GM18951 (cell line): Measurements from ENCODE around the gene TUBB2B.

Experiments
- POLR2A ChIP-seq: IDR thresholded peaks from 4 replicates; pipeline ENCODE4 v1.6.1; 2011; ENCODE audit warnings: mild to moderate bottlenecking; ENCODE audit not compliant: insufficient read length, insufficient read depth; ENCODE audit errors: extremely low read depth
- in situ Hi-C: fragments of 300-500 bp; cut with MboI; formaldehyde crosslinking; loops from one replicate; pipeline ENCODE4 v1.12.0; 2022; ENCODE audit warnings: low sequenced_read_pairs, mixed read lengths, inconsistent platforms; ENCODE audit not compliant: unreplicated experiment

The TUBB2B gene

GRCh38 chr6:3237761-3238662 is 10.6 kb upstream of the TUBB2B start:
- in situ Hi-C loops, result no loop called here
- no peak for TF ChIP-seq POLR2A

GRCh38 chr6:3236005-3236404 is 8.6 kb upstream of the TUBB2B start:
- in situ Hi-C loops, result no loop called here
- TF ChIP-seq POLR2A, result no peak

- no peak for TF ChIP-seq POLR2A
- in situ Hi-C loops, result no loop called here
These were observed 8.0 kb upstream of the TUBB2B start for GRCh38 chr6:3235486-3235885.

- in situ Hi-C loops, result no loop called here
- TF ChIP-seq POLR2A, result no peak
These were observed 6.5 kb upstream of the TUBB2B start for GRCh38 chr6:3233904-3234303.

DNA sequence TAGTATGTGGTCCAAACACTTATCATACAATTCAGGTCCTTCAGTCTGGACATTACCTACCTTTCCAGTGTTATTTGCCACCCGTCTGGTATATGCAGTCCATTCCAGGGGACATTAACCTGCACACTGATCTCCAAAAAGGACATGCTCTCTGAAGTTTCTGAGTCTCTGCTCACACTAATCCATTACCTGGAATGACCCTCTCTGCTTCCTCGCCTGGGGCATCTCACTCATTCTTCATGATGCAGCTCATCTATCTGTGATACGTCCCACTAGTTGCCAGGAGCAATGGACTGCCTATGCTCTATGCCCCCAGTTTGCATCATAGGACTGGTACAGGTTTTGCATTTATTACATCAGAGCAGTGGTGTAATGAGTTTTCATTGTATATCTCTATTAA is 5.9 kb upstream of the TUBB2B start:
- in situ Hi-C loops, result no loop called here
- no peak for TF ChIP-seq POLR2A

GRCh38 chr6:3232017-3232945 is 4.8 kb upstream of the TUBB2B start:
- no peak for TF ChIP-seq POLR2A
- in situ Hi-C loops, result no loop called here

DNA sequence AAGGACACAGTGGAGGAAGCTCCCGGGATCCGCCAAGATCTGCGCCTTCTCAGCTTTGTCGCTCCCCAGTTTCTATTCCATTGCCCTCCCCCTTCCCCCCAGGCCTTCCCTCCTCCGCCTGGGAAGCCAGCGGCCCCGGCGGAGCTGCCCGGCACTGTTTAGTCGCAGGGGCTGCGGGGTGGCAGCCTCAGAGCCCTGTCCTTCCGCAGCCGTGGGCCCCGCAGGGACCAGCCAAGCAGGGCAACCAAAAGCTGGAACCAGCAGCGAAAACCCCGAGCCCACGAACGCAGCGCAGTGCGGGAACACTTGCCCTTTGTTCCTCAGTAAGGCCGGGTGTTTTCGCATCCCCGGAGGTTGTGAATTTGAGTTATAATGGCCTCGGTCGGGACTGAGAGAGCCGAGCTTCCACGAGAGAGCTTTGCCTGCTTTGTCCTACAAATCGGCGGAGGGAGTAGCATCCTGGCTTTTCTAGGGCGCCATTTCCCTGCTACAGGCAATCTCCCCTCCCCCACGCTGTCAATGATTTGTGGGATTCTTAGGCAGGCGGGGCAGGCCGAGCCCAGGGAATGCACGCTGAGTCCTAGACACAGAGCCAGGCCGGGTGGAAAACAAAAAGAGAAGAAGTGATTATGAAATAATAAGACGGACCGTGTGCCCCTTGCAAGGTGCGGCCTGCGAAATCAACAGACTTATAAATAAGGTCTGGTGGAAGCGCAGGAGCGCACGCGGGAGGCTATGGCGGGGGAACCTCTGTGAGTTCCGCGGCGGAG is 4.0 kb upstream of the TUBB2B start:
- in situ Hi-C loops, result no loop called here
- TF ChIP-seq POLR2A, result no peak

DNA sequence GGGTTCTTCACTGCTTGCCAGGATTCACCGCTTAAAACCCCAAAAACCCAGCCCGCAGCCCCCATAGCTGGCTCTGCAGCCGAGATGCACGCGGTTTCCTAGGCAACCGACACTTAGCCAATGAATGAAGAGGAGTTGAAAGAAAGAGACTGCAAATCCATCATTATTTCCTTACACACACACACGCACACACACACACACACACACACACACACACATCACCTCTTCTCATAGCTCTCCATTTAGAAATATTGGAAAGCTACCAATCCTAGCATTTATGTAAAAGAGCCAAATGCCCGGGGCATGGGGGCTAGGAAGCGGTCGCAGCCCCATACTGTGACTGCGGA is 3.4 kb upstream of the TUBB2B start:
- in situ Hi-C loops, result no loop called here
- TF ChIP-seq POLR2A, result no peak

GRCh38 chr6:3230256-3230882 is 2.9 kb upstream of the TUBB2B start:
- TF ChIP-seq POLR2A, result no peak
- in situ Hi-C loops, result no loop called here

DNA sequence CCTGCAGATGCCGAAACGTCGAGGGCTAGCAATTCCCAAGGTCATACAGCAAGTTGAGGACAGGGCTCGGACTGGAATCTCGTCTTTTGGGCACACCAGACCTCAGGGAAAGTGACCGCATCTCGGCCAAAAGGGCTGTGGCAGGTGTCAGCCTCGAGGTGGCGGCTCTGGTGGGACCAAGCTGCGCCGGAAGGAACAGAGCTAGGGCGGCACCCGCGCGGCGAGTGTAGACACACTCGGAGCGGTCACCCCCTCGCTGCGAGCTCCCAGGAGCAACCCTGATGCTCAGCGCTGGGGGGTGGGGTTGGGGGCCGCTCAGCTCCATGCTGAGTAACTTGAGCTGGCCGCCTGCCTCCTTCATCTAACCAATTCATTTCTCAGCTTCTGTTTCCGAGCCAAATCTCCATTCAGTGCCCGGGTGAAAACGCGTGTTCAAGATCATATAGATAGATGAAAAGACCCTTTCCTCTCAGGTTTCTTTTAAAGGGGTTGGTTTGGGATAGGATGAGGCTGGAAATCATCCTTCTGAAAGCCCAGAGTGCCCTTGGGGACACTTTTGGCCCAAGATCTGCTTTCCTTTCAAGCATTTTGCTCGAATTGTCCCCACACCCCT is 2.2 kb upstream of the TUBB2B start:
- in situ Hi-C loops, result no loop called here
- TF ChIP-seq POLR2A, result no peak

DNA sequence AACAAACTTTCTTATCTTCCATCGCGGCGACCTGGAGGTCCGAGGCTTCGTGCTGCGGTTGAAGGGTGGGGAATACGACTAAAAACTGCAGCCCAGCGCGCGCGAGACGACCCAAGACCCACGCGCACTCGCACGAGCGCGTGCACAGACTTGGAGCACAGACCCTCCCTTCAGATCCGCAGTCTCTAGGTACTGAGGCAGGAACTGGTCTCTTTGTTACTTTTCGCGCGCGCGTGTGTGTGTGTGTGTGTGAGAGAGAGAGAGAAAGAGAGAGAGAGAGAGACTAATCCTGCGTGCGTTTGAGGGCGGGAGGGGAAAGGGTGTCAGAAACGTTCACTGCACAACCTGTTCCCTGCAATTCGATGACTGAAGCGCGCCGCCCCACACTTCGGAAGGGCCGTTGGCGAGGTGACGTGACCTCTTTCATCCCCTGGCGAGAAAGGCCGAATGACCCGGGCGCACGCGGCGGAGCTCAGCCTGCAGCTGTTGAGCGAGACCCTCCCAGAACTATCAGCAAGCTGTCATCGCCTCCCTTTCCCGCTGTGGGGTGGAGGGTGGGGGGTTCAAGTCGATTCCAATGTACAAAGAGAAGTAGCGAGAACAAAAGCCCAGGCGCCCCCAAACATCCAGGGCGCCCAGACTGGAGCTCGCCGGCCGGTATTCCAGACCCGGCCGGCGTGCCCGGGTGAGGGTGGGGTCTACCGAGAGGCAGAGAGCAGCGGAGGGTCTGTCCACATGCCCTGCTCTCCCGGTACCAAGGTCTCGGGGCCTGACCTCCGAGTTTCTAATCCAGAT is 1.5 kb upstream of the TUBB2B start:
- in situ Hi-C loops, result no loop called here
- no peak for TF ChIP-seq POLR2A
